ENCODE results near the gene CHCHD5.
"Not testable (repeated sequence)": the region's sequence is repeated elsewhere in the genome, so short reads cannot be mapped to it uniquely, and the experiment has no call there.

Gene CHCHD5

GRCh38 chr2:112585873-112586464 lies 1.6 kb downstream of the CHCHD5 start:
- DNase-seq (ENCODE audit: low read depth, low spot score): no peak

GRCh38 chr2:112588611-112589045 lies 4.2 kb downstream of the CHCHD5 start:
- DNase-seq (ENCODE audit: low read depth, low spot score): peak; percentile 77

GRCh38 chr2:112591413-112591812 lies 7.0 kb downstream of the CHCHD5 start:
- DNase-seq (ENCODE audit: low read depth, low spot score): no peak

GRCh38 chr2:112593736-112594135 lies 9.3 kb downstream of the CHCHD5 start:
- DNase-seq (ENCODE audit: low read depth, low spot score): no peak

GRCh38 chr2:112597537-112598322 lies 13.3 kb downstream of the CHCHD5 start:
- DNase-seq (ENCODE audit: low read depth, low spot score): no peak

GRCh38 chr2:112600634-112601033 lies 16.2 kb downstream of the CHCHD5 start:
- no peak for DNase-seq (ENCODE audit: low read depth, low spot score)

GRCh38 chr2:112601754-112602153 lies 17.3 kb downstream of the CHCHD5 start:
- no peak for DNase-seq (ENCODE audit: low read depth, low spot score)

- no peak for DNase-seq (ENCODE audit: low read depth, low spot score)
Measured at GRCh38 chr2:112602917-112603316, 18.5 kb downstream of the CHCHD5 start.

GRCh38 chr2:112603731-112604130 lies 19.3 kb downstream of the CHCHD5 start:
- no peak for DNase-seq (ENCODE audit: low read depth, low spot score)

- DNase-seq (ENCODE audit: low read depth, low spot score): no peak
Measured at GRCh38 chr2:112604952-112605351, 20.5 kb downstream of the CHCHD5 start.

- no peak for DNase-seq (ENCODE audit: low read depth, low spot score)
Measured at GRCh38 chr2:112605926-112606325, 21.5 kb downstream of the CHCHD5 start.

- no peak for DNase-seq (ENCODE audit: low read depth, low spot score)
Measured at GRCh38 chr2:112606547-112606946, 22.1 kb downstream of the CHCHD5 start.

GRCh38 chr2:112607680-112608438 lies 23.4 kb downstream of the CHCHD5 start:
- no peak for DNase-seq (ENCODE audit: low read depth, low spot score)

GRCh38 chr2:112609320-112609719 lies 24.9 kb downstream of the CHCHD5 start:
- not testable (repeated sequence) for DNase-seq (ENCODE audit: low read depth, low spot score)

GRCh38 chr2:112612283-112612682 lies 27.9 kb downstream of the CHCHD5 start:
- not testable (repeated sequence) for DNase-seq (ENCODE audit: low read depth, low spot score)

GRCh38 chr2:112614201-112614840 lies 29.9 kb downstream of the CHCHD5 start:
- no peak for DNase-seq (ENCODE audit: low read depth, low spot score)

GRCh38 chr2:112615051-112615450 lies 30.6 kb downstream of the CHCHD5 start:
- no peak for DNase-seq (ENCODE audit: low read depth, low spot score)

GRCh38 chr2:112615798-112616197 lies 31.4 kb downstream of the CHCHD5 start:
- DNase-seq (ENCODE audit: low read depth, low spot score): not testable (repeated sequence)

GRCh38 chr2:112618383-112618782 lies 34.0 kb downstream of the CHCHD5 start:
- no peak for DNase-seq (ENCODE audit: low read depth, low spot score)

GRCh38 chr2:112621790-112622527 lies 37.5 kb downstream of the CHCHD5 start:
- DNase-seq (ENCODE audit: low read depth, low spot score): no peak

GRCh38 chr2:112622528-112622849 lies 38.1 kb downstream of the CHCHD5 start:
- no peak for DNase-seq (ENCODE audit: low read depth, low spot score)

All from smooth muscle cell of the brain vasculature (primary cell).